Measurements from ENCODE around the gene CNTNAP2. TPM values are rescaled to one million over a fixed set of nuclear protein-coding genes. Genes with fewer than 3 reads are reported as not detected.

CNTNAP2 gene
- total RNA-seq, 1 experiment from 2014 or later: 64.5 TPM

DNA sequence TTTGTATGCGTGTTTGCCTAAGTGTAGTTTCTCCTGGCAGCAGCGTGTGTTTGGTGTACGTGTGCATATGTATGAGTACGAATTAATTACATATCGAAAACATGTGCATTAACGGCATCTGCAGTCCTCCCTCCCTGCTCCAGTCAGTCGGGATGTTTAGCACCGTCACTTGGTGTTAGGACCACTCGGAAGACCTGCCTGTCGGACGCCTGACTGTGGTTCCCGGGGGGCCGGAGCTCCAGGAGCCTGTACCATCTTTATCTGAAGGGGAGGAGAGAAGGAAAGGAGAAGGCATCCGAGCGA is 1.1 kb upstream of the CNTNAP2 start:
- Histone ChIP-seq H4K8ac (replicated peaks; ENCODE audit: insufficient read length, low read depth, low read length) (no peak overlapping the region), H2AK5ac (ENCODE audit: insufficient read length, low read length) (no peak overlapping the region), H3K18ac (ENCODE audit: insufficient read length, low read depth, low read length) (no peak overlapping the region), H3K4me2 (ENCODE audit: insufficient read depth, insufficient read length, low read length) (peak overlapping the region; percentile 73), H3K27ac (ENCODE audit: insufficient read length, low read depth, low read length) (no peak overlapping the region), H3K9ac (ENCODE audit: extremely low read depth, insufficient read length, low read length) (no peak overlapping the region), H3K14ac (ENCODE audit: insufficient read depth, low read length) (no peak overlapping the region), H3K9me3 (ENCODE audit: control insufficient read depth, low read depth, low read length) (no peaks in the 10 kb centered on the region), H3K27me3 (ENCODE audit: insufficient read depth, low read length) (no peaks in the 10 kb centered on the region; the same call in 1 of the 2 replicates), H4K20me1 (ENCODE audit: control insufficient read depth, insufficient read depth, insufficient read length) (no peaks in the 10 kb centered on the region), H2BK20ac (ENCODE audit: low read depth, low read length, poor library complexity, severe bottlenecking) (no peak overlapping the region), H2BK15ac (ENCODE audit: low read depth, low read length) (no peak overlapping the region), H3K23ac (ENCODE audit: insufficient read length, low read depth, low read length) (no peak overlapping the region), H2AFZ (ENCODE audit: low read length) (no peak overlapping the region), H3K56ac (ENCODE audit: insufficient read length, low read depth, low read length) (no peak overlapping the region), H3T11ph (ENCODE audit: low read length) (no peak overlapping the region), H3K4ac (ENCODE audit: low read depth, low read length) (no peak overlapping the region), H3K79me1 (ENCODE audit: insufficient read depth, low read depth, low read length, poor library complexity, severe bottlenecking) (no peaks in the 10 kb centered on the region), H4K5ac (ENCODE audit: insufficient read length, low read depth, low read length) (no peak overlapping the region), H2BK12ac (ENCODE audit: insufficient read length, low read depth, low read length) (no peak overlapping the region), H3K23me2 (ENCODE audit: insufficient read length, low read depth, low read length, poor library complexity, severe bottlenecking) (peaks cover 7% of the 10 kb centered on the region), H2BK120ac (ENCODE audit: low read depth, low read length, poor library complexity, severe bottlenecking) (no peak overlapping the region), H3K79me2 (ENCODE audit: insufficient read depth, low read length) (no peaks in the 10 kb centered on the region), H3K4me1 (ENCODE audit: insufficient read depth, low read length) (peaks cover 2% of the 10 kb centered on the region; the same call in 1 of the 2 replicates), H4K91ac (ENCODE audit: insufficient read length, low read depth, low read length) (no peak overlapping the region), H2BK5ac (ENCODE audit: insufficient read length, low read length) (no peak overlapping the region)
- Mint-ChIP-seq H3K4me1 (peaks cover 9 to 16% of the 10 kb centered on the region in 2 experiments), H3K4me3 (peak overlapping the region; percentile 82 to 88), H3K27ac (no peak overlapping the region), H3K36me3 (ENCODE audit: insufficient read depth in 1 of 3, low read depth in 3 of 3) (no peaks in the 10 kb centered on the region), H3K9me3 (no peaks in the 10 kb centered on the region), H3K27me3 (ENCODE audit: low read depth) (peaks cover 42% of the 10 kb centered on the region)
- WGBS (ENCODE audit: extremely low coverage, insufficient read length, low lambda C conversion rate): no CpG with 5 or more reads among the region's 15 CpGs
- no peak for TF ChIP-seq CTCF (conservative IDR thresholded peaks at IDR 0.05)
- no peak for DNase-seq
